ENCODE measurements around the gene RUVBL1. TPM values are rescaled to one million over a fixed set of nuclear protein-coding genes. Genes with fewer than 3 reads are reported as not detected.
A peak's percentile ranks its signal among the peaks of the same experiment; 100 is the strongest.

The RUVBL1 gene
- polyA plus RNA-seq, 1 experiment, result 83.3 TPM

DNA sequence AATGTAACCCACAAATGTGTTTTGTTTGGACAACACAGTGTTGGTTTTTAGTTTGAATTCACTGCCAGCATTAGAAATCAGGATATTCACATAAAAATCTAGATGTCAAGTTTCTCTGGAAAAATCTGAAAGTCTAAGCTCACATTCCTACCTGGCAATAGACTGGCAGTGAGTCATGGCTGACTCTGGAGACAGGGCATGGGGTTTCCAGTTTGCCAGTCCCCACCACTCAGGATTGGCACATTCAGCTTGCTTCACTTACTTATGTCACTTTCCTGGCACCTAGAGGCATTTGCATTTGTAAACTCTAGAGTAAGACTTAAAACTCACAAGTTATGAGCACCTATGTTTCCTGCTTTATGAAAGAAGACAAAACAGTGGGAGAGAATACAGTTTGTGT is 90.5 kb downstream of the RUVBL1 start:
- ChIA-PET CTCF (interaction anchor here (0.7 kb wide), 2 partner anchors 350 to 458 kb away, joined by 3 read pairs; no protein-coding TSS in a partner anchor), POLR2A (no interaction called here)
- Histone ChIP-seq H3K27me3 (ENCODE audit: control insufficient read depth, insufficient read depth, low read length) (peaks cover 6% of the 10 kb centered on the region), H3K4me3 (ENCODE audit: low read depth, low read length) (no peak overlapping the region), H3K27ac (ENCODE audit: low read depth, low read length) (no peak overlapping the region), H3K9me3 (ENCODE audit: control insufficient read depth, insufficient read depth, low read length) (no peaks in the 10 kb centered on the region)
- DNase-seq (ENCODE audit: low read depth, low spot score), result no peak
- TF ChIP-seq, protein P1, sequence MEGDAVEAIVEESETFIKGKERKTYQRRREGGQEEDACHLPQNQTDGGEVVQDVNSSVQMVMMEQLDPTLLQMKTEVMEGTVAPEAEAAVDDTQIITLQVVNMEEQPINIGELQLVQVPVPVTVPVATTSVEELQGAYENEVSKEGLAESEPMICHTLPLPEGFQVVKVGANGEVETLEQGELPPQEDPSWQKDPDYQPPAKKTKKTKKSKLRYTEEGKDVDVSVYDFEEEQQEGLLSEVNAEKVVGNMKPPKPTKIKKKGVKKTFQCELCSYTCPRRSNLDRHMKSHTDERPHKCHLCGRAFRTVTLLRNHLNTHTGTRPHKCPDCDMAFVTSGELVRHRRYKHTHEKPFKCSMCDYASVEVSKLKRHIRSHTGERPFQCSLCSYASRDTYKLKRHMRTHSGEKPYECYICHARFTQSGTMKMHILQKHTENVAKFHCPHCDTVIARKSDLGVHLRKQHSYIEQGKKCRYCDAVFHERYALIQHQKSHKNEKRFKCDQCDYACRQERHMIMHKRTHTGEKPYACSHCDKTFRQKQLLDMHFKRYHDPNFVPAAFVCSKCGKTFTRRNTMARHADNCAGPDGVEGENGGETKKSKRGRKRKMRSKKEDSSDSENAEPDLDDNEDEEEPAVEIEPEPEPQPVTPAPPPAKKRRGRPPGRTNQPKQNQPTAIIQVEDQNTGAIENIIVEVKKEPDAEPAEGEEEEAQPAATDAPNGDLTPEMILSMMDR (IDR thresholded peaks at IDR 0.05; ENCODE audit: low read depth, low read length), result no peak

Small RNA genes within 50 kb of the gene (small RNA-seq; reads per million reads assigned to genes)
- 27.2 reads per million, percentile 82 among the genes with 10 or more reads in this experiment for gene RNU2-37P (ENCODE audit: insufficient read length, low read depth)
- gene RNU6-823P (ENCODE audit: insufficient read length, low read depth), result not detected

Other genes with a start within 250 kb of the RUVBL1 start
- gene KBTBD12, start 208.6 kb downstream of the RUVBL1 start, polyA plus RNA-seq (2011; rRNA removed), result not detected in 2 replicates
- 543 and 639 TPM in 2 replicates for gene SEC61A1, start 71.4 kb downstream of the RUVBL1 start, polyA plus RNA-seq (2011; rRNA removed)
- 6.8 and 8.7 TPM in 2 replicates for gene EEFSEC, start 29.7 kb upstream of the RUVBL1 start, polyA plus RNA-seq (2011; rRNA removed)

All from AG04450 (cell line).